ENCODE measurements around the gene NHEJ1. TPM values are rescaled to one million over a fixed set of nuclear protein-coding genes. Genes with fewer than 3 reads are reported as not detected.
A peak's percentile ranks its signal among the peaks of the same experiment; 100 is the strongest.

NHEJ1 gene
- polyA plus RNA-seq, 4 donors: 19.3 to 47.1 (median 36.6) TPM

DNA sequence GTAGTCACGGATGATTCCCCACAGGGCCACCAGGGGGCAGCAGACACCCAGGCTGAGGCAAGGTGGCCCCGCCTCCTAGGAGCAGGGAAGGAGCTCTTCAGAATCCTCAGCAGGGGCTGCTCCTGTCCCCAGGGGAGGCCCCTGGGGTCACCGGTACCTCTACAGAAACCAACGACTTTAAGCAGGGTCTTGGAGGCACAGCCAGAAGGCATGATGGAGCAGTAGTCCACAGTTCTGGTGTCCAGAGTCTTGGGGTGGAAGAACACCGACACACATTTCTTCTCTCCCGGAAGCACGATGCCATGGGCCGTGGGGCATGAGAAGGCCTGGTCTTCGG lies 130.8 kb downstream of the NHEJ1 start:
- Histone ChIP-seq H3K4me3 (ENCODE audit: low read depth in 1 of 3, low read length in 3 of 3) (no peak overlapping the region), H3K36me3 (ENCODE audit: control insufficient read depth in 3 of 3, insufficient read depth in 2 of 3, low read depth in 1 of 3, low read length in 3 of 3) (peaks cover 0 to 6% (median 0%) of the 10 kb centered on the region in 3 donors), H3K27me3 (ENCODE audit: control insufficient read depth in 3 of 3, insufficient read depth in 3 of 3, low read length in 3 of 3) (peaks cover 0 to 3% (median 0%) of the 10 kb centered on the region in 3 donors), H3K27ac (ENCODE audit: low read depth in 1 of 3, low read length in 2 of 3) (no peak overlapping the region), H3K4me1 (ENCODE audit: control insufficient read depth in 3 of 3, insufficient read depth in 2 of 3, low read depth in 1 of 3, low read length in 2 of 3) (peaks cover 0 to 2% (median 0%) of the 10 kb centered on the region in 3 donors), H3K9me3 (ENCODE audit: control insufficient read depth in 2 of 2, insufficient read depth in 1 of 2, low read depth in 1 of 2, low read length in 1 of 2) (no peaks in the 10 kb centered on the region)
- DNase-seq: peak; percentile 83 to 84
- no peak for FAIRE-seq
- WGBS, 3 donors: 34 to 43% (median 35%) methylated on average over 9 of the region's 9 CpGs

DNA sequence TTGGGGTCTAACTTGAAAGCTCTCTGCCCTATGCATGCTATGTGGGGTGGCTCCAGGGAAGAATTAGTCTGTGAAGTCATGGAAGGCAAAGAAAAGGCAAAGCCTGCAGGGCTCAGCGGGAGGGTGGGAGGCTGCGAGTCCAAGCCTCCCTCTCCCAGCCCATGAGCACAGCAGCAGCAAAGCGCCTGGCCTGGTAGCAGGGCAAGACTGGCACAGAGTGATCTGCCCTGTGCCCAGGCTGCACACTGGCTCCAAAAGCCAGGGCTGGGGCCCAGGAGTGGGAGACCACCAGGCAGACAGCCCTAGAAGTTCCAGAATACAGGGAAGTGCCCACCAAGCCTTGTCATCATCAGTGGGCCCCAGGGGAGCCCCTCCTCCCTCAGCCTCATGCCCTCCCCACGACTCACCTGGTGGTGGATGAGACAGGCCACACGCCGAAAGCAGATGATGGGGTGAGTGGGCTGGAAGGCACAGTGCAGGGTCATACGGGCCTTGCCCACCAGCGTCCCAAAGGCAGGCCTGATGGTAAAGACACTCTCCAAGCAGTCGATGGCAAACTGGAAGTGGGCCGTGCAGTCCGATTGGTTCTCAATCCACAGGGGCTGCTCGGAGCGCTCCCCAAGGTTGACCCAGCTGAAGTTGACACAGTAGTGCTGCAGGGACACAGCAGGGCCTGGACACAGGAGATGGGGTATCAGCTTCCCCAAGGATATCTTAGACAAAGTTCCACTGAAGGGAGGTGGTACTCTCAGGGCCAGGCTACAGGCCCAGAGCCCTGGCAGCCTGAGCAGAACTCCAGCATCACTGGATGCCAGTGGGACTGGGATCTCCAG lies 131.4 kb downstream of the NHEJ1 start:
- H3K4me3 ChIP-seq (ENCODE audit: low read depth in 1 of 3, low read length in 3 of 3): no peak overlapping the region
- peaks cover 0 to 6% (median 0%) of the 10 kb centered on the region in 3 donors for H3K36me3 ChIP-seq (ENCODE audit: control insufficient read depth in 3 of 3, insufficient read depth in 2 of 3, low read depth in 1 of 3, low read length in 3 of 3)
- H3K27ac ChIP-seq (ENCODE audit: low read depth in 1 of 3, low read length in 2 of 3): no peak overlapping the region
- no peaks in the 10 kb centered on the region for H3K9me3 ChIP-seq (ENCODE audit: control insufficient read depth in 2 of 2, insufficient read depth in 1 of 2, low read depth in 1 of 2, low read length in 1 of 2)
- no peak for FAIRE-seq
- WGBS, 3 donors: 71 to 79% (median 77%) methylated on average over 13 of the region's 13 CpGs
- H3K4me1 ChIP-seq (ENCODE audit: control insufficient read depth in 3 of 3, insufficient read depth in 2 of 3, low read depth in 1 of 3, low read length in 2 of 3): peaks cover 0 to 2% (median 0%) of the 10 kb centered on the region in 3 donors
- peaks cover 0 to 3% (median 0%) of the 10 kb centered on the region in 3 donors for H3K27me3 ChIP-seq (ENCODE audit: control insufficient read depth in 3 of 3, insufficient read depth in 3 of 3, low read length in 3 of 3)
- no peak for DNase-seq

DNA sequence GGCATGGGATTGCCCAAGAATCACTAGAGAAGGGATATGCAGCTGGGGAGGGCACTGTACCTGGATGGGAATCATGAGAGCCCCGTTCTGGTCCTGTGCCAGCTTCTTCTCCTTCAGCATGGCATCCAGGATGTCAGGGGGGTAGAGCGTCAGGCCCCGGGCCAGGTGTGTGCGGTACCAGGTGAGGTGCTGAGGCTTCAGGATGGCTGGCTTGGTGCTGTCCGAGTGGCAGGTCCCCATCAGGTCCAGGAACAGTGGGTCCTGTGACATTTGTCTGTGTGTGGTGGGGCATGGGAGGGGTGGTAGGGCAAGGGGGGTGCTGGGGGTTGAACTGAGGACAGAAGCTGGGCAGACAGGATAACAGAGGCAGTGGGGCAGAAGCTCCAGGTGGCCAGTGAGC lies 132.5 kb downstream of the NHEJ1 start:
- no peak overlapping the region for H3K4me3 ChIP-seq (ENCODE audit: low read depth in 1 of 3, low read length in 3 of 3)
- peaks cover 0 to 6% (median 0%) of the 10 kb centered on the region in 3 donors for H3K36me3 ChIP-seq (ENCODE audit: control insufficient read depth in 3 of 3, insufficient read depth in 2 of 3, low read depth in 1 of 3, low read length in 3 of 3)
- WGBS, 3 donors: 75 to 77% (median 76%) methylated on average over 5 of the region's 5 CpGs
- DNase-seq: no peak
- H3K4me1 ChIP-seq (ENCODE audit: control insufficient read depth in 3 of 3, insufficient read depth in 2 of 3, low read depth in 1 of 3, low read length in 2 of 3): peaks cover 0 to 2% (median 0%) of the 10 kb centered on the region in 3 donors
- no peaks in the 10 kb centered on the region for H3K9me3 ChIP-seq (ENCODE audit: control insufficient read depth in 2 of 2, insufficient read depth in 1 of 2, low read depth in 1 of 2, low read length in 1 of 2)
- peaks cover 0 to 2% (median 0%) of the 10 kb centered on the region in 3 donors for H3K27me3 ChIP-seq (ENCODE audit: control insufficient read depth in 3 of 3, insufficient read depth in 3 of 3, low read length in 3 of 3)
- no peak overlapping the region for H3K27ac ChIP-seq (ENCODE audit: low read depth in 1 of 3, low read length in 2 of 3)
- no peak for FAIRE-seq

DNA sequence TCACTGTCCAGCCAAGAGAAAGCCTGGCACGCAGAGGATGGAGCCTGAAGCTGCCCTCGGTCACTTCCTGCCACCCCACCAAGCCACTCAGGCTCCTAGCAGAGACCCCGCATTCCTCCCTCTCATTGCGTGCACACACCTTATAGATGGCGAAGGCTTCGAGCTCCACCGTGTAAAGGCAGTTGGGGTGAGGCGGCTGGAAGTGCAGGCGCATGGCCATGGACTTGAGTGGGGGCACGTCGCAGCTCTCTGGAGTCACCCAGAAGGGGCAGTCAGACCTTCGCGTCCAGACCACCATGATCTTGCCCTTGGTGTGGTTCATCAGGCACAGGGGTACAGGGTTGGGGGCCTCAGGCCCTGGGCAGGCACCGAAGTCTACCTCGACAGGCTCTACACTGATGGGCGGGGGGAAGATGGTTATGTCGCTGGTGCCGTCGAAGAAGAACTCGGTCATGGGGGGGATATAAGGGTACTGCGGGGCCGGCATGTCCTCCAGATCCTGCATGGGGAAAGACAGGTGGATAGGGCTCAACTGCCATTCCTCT lies 133.0 kb downstream of the NHEJ1 start:
- no peak for FAIRE-seq
- DNase-seq: no peak
- H3K4me1 ChIP-seq (ENCODE audit: control insufficient read depth in 3 of 3, insufficient read depth in 2 of 3, low read depth in 1 of 3, low read length in 2 of 3): peaks cover 0 to 2% (median 0%) of the 10 kb centered on the region in 3 donors

DNA sequence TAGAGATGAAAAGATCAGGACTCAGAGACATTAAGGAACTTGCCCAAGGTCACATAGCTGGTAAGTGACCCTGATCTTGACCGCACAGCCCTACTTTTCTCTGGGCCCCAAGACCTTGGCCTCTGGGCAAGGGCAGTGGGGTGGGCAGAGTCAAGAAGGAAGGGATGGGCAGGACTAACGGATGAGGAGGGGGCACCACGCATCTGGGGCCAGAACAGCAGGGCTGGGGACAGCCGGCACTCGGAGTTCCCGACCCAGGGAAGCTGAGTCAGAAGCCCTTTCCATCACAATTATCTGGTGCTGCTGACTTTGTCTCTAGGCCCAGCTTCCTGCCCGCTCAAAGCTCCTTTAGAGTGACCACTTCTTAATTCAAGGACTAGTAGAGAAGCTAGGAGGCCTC lies 133.7 kb downstream of the NHEJ1 start:
- H3K27ac ChIP-seq (ENCODE audit: low read depth in 1 of 3, low read length in 2 of 3): no peak overlapping the region
- no peak overlapping the region for H3K4me3 ChIP-seq (ENCODE audit: low read depth in 1 of 3, low read length in 3 of 3)
- DNase-seq (no peak), FAIRE-seq (no peak)
- H3K9me3 ChIP-seq (ENCODE audit: control insufficient read depth in 2 of 2, insufficient read depth in 1 of 2, low read depth in 1 of 2, low read length in 1 of 2): no peaks in the 10 kb centered on the region
- no peaks in the 10 kb centered on the region for H3K27me3 ChIP-seq (ENCODE audit: control insufficient read depth in 3 of 3, insufficient read depth in 3 of 3, low read length in 3 of 3)
- peaks cover 0 to 2% (median 0%) of the 10 kb centered on the region in 3 donors for H3K4me1 ChIP-seq (ENCODE audit: control insufficient read depth in 3 of 3, insufficient read depth in 2 of 3, low read depth in 1 of 3, low read length in 2 of 3)
- H3K36me3 ChIP-seq (ENCODE audit: control insufficient read depth in 3 of 3, insufficient read depth in 2 of 3, low read depth in 1 of 3, low read length in 3 of 3): peaks cover 0 to 6% (median 0%) of the 10 kb centered on the region in 3 donors
- WGBS, 3 donors: 75 to 86% (median 82%) methylated on average over 7 of the region's 7 CpGs

More for the DNA sequence above, 133.0 kb downstream of the NHEJ1 start:
- H3K4me3 ChIP-seq (ENCODE audit: low read depth in 1 of 3, low read length in 3 of 3): no peak overlapping the region
- H3K9me3 ChIP-seq (ENCODE audit: control insufficient read depth in 2 of 2, insufficient read depth in 1 of 2, low read depth in 1 of 2, low read length in 1 of 2): no peaks in the 10 kb centered on the region
- 92 to 94% (median 93%) methylated on average over 22 of the region's 22 CpGs for WGBS, 3 donors
- H3K36me3 ChIP-seq (ENCODE audit: control insufficient read depth in 3 of 3, insufficient read depth in 2 of 3, low read depth in 1 of 3, low read length in 3 of 3): peaks cover 0 to 6% (median 0%) of the 10 kb centered on the region in 3 donors
- H3K27ac ChIP-seq (ENCODE audit: low read depth in 1 of 3, low read length in 2 of 3): no peak overlapping the region
- no peaks in the 10 kb centered on the region for H3K27me3 ChIP-seq (ENCODE audit: control insufficient read depth in 3 of 3, insufficient read depth in 3 of 3, low read length in 3 of 3)

DNA sequence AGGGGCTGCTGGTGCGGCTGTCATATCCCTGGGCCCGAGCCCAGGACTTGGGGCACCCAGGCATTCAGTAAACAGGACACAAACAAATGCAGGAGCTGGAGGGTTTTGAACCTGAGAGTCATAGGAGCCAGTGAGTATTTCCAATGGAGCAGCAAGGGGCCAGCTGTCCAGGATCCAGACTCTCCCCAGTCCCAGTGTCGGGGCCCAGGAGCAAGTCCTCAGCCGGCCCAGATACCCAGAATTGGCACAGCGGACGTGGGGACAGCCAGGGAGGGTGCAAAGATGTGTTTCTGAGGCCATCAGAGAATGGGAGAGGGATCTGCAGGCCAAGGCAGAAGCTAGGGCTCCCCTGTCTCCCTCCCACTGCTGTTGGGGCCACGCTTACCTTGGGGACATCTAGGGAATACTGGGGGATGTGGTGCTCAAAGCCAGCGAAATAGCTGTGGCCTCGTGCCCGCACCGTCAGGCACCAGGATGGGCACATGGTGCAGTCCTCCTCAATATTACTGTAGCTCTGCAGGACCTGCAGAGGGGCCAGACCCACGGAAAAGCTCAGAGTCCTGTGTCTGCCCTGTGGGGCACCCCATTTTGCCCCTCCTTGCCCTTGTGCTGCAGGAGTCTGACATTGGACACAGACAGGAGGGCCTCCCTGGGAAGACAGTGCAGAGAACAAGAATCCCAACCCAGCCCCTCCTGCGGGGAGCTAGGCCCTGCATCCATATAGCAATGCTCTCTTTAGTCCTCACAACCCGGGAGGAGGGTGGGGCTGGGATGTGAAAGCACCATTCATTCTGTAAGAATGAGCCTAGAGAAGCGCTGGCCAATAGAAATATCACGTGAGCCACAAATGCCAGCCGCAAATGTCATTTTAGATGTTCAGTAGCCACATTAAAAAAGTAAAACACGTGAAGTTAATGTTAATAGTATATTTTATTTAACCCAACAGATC lies 134.7 kb downstream of the NHEJ1 start:
- Histone ChIP-seq H3K4me1 (ENCODE audit: control insufficient read depth in 3 of 3, insufficient read depth in 2 of 3, low read depth in 1 of 3, low read length in 2 of 3) (peaks cover 0 to 2% (median 0%) of the 10 kb centered on the region in 3 donors), H3K9me3 (ENCODE audit: control insufficient read depth in 2 of 2, insufficient read depth in 1 of 2, low read depth in 1 of 2, low read length in 1 of 2) (no peaks in the 10 kb centered on the region), H3K36me3 (ENCODE audit: control insufficient read depth in 3 of 3, insufficient read depth in 2 of 3, low read depth in 1 of 3, low read length in 3 of 3) (peaks cover 0 to 6% (median 0%) of the 10 kb centered on the region in 3 donors), H3K27ac (ENCODE audit: low read depth in 1 of 3, low read length in 2 of 3) (no peak overlapping the region), H3K4me3 (ENCODE audit: low read depth in 1 of 3, low read length in 3 of 3) (no peak overlapping the region), H3K27me3 (ENCODE audit: control insufficient read depth in 3 of 3, insufficient read depth in 3 of 3, low read length in 3 of 3) (no peaks in the 10 kb centered on the region)
- 75 to 83% (median 79%) methylated on average over 18 of the region's 18 CpGs for WGBS, 3 donors
- no peak for DNase-seq
- FAIRE-seq: no peak

Measured in small intestine (tissue), 7 donors.